Measurements from ENCODE around the gene HINT3.
"Not testable (repeated sequence)": the region's sequence is repeated elsewhere in the genome, so short reads cannot be mapped to it uniquely, and the experiment has no call there.

Gene HINT3

GRCh38 chr6:126016591-126016990 lies 60.0 kb downstream of the HINT3 start:
- no peak for DNase-seq (ENCODE audit: low read depth)
- no peak overlapping the region for H3K4me3 ChIP-seq (ENCODE audit: low read depth, low read length)
- no peak for TF ChIP-seq CTCF (IDR thresholded peaks at IDR 0.05; ENCODE audit: insufficient read depth, low read depth, low read length, missing control alignments)

- no peak overlapping the region for H3K4me3 ChIP-seq (ENCODE audit: low read depth, low read length)
- no peak for TF ChIP-seq CTCF (IDR thresholded peaks at IDR 0.05; ENCODE audit: insufficient read depth, low read depth, low read length, missing control alignments)
- no peak for DNase-seq (ENCODE audit: low read depth)
Observed at GRCh38 chr6:126017668-126018067, 61.1 kb downstream of the HINT3 start.

GRCh38 chr6:126020305-126021050 lies 63.9 kb downstream of the HINT3 start:
- H3K4me3 ChIP-seq (ENCODE audit: low read depth, low read length), result no peak overlapping the region
- DNase-seq (ENCODE audit: low read depth), result no peak
- no peak for TF ChIP-seq CTCF (IDR thresholded peaks at IDR 0.05; ENCODE audit: insufficient read depth, low read depth, low read length, missing control alignments)

- not testable (repeated sequence) for DNase-seq (ENCODE audit: low read depth); H3K4me3 ChIP-seq (ENCODE audit: low read depth, low read length)
Observed at GRCh38 chr6:126023474-126023873, 66.9 kb downstream of the HINT3 start.

- DNase-seq (ENCODE audit: low read depth), result no peak
- H3K4me3 ChIP-seq (ENCODE audit: low read depth, low read length), result no peak overlapping the region
- TF ChIP-seq CTCF (IDR thresholded peaks at IDR 0.05; ENCODE audit: insufficient read depth, low read depth, low read length, missing control alignments), result no peak
Observed at GRCh38 chr6:126026001-126026400, 69.4 kb downstream of the HINT3 start.

GRCh38 chr6:126027601-126028000 lies 71.0 kb downstream of the HINT3 start:
- no peak for TF ChIP-seq CTCF (IDR thresholded peaks at IDR 0.05; ENCODE audit: insufficient read depth, low read depth, low read length, missing control alignments)
- DNase-seq (ENCODE audit: low read depth), result no peak
- H3K4me3 ChIP-seq (ENCODE audit: low read depth, low read length), result no peak overlapping the region

Measured in GM12865 (cell line).